Stimulated activated CD8-positive, alpha-beta memory T cell treated with anti-CD3 and anti-CD28 coated beads, Interleukin-4, amount 100 ng/mL, for 1 hour (primary cell): ENCODE measurements around the gene GADL1.

Experiments
- DNase-seq, 2 donors: peaks; one replicate each; pipeline ENCODE4 v3.0.0-alpha.2; 2020; ENCODE audit warnings: low read depth in 2 of 2, low spot score in 1 of 2

The GADL1 gene

GRCh38 chr3:30680789-30681648, 213.4 kb downstream of the GADL1 start:
- DNase-seq = no peak

GRCh38 chr3:30679045-30679444, 215.4 kb downstream of the GADL1 start:
- no peak for DNase-seq

- no peak for DNase-seq
Observed at GRCh38 chr3:30677347-30677685, 217.1 kb downstream of the GADL1 start.

DNA sequence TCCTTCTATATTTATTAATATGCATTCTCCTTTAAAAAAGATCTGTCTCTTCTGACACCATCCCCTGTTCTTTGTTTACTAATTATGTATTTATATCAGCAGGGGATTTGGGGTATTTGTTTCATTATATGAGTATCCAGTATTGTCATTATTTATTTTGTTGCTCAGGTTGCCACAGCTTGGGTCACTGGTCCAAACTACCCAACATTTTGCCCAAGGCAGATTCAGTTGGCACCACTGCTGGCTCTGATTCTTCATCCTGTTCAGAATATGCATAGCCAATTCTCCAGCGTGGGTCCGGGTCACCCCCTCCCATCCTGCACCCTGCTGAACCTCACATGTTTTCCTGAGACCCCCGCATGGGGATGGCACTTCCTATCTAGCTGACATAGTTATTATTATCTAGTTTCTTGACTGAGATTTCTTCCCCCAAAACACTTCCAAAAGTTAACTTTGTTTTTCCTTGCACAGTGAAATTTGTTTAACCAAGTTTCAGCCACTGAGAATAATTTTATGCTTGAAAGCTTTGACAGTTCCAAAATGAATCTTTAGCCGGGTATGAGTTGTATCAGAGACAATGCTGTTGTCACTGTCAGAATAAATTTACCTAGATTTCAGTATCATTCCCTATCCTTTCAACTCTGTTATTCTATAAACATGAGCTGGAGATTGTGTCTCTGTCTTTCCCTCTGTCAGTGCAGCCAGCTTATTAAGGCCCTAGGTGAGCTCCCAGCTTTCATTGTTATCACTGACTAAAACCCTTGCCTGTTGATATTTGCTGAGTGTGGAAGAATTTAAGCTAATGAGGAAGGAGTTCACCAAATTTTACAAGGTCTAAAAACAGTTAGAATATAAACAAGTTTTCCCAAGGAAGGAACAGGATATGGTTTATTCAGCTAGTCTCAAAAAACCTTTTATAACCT, 217.8 kb downstream of the GADL1 start:
- DNase-seq = no peak
